Tibial nerve (tissue), 4 donors: ENCODE results near the gene SLC2A4RG.

Experiments
- CTCF ChIP-seq, 5 experiments: fragments of 200-600 bp in 3 of 5; fragments of 450-650 bp in 2 of 5; sonication (generic) in 3 of 5; IDR thresholded peaks; one replicate each; pipeline ENCODE4 v1.5.1; 2016 to 2019; ENCODE audit warnings: antibody characterized with exemption in 5 of 5, mild to moderate bottlenecking in 3 of 5, moderate library complexity in 2 of 5
- EP300 ChIP-seq, 2 donors: sonication (generic); formaldehyde crosslinking; IDR thresholded peaks; one replicate each; pipeline ENCODE4 v1.6.1; 2017; ENCODE audit warnings: antibody characterized with exemption in 2 of 2, mild to moderate bottlenecking in 1 of 2
- POLR2A ChIP-seq, 2 donors: fragments of 450-650 bp; IDR thresholded peaks; one replicate each; pipeline ENCODE4 v1.6.1; 2017; ENCODE audit warnings: antibody characterized with exemption in 2 of 2, mild to moderate bottlenecking in 2 of 2, moderate library complexity in 2 of 2

DNA sequence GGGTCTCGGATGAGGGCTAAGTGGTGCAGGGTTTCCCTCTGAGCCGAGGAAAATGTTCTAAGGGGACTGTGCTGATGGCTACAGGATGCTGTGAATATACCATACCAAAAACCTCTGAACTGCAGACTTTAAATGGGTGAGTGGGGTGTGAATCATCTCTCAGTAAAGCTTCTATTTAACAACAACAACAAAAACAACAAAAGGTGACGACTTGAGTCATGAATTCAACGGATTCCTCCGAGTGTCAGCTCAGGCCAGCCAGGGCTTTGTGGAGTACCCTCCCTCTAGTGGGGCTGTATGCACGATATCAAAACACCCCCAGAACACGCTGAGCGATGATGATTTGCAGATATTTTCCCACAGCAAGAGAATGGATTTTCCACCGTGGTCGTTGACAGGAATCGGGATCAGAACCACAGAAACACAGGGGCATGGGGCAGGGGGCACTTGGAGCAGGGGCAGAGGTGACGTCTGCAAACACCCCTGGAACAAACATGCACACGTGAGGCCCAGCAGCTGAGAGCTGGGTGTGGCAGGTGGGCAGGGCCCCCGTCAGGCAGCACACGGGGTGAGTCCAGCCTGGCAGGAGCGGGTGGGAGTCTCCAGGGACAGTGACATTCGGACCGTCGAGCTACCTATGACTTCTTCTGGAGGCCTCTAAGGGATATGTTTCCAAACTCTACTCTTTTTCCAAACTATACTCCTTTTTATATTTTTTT, 38.6 kb downstream of the SLC2A4RG start:
- no peak for TF ChIP-seq CTCF (IDR thresholded peaks at IDR 0.05)
- no peak for TF ChIP-seq EP300 (IDR thresholded peaks at IDR 0.05)
- TF ChIP-seq POLR2A (IDR thresholded peaks at IDR 0.05) = no peak
